Measurements from ENCODE around the gene METTL23.

The METTL23 gene

GRCh38 chr17:76775021-76775600 is 48.5 kb downstream of the METTL23 start:
- DNase-seq = no peak

DNA sequence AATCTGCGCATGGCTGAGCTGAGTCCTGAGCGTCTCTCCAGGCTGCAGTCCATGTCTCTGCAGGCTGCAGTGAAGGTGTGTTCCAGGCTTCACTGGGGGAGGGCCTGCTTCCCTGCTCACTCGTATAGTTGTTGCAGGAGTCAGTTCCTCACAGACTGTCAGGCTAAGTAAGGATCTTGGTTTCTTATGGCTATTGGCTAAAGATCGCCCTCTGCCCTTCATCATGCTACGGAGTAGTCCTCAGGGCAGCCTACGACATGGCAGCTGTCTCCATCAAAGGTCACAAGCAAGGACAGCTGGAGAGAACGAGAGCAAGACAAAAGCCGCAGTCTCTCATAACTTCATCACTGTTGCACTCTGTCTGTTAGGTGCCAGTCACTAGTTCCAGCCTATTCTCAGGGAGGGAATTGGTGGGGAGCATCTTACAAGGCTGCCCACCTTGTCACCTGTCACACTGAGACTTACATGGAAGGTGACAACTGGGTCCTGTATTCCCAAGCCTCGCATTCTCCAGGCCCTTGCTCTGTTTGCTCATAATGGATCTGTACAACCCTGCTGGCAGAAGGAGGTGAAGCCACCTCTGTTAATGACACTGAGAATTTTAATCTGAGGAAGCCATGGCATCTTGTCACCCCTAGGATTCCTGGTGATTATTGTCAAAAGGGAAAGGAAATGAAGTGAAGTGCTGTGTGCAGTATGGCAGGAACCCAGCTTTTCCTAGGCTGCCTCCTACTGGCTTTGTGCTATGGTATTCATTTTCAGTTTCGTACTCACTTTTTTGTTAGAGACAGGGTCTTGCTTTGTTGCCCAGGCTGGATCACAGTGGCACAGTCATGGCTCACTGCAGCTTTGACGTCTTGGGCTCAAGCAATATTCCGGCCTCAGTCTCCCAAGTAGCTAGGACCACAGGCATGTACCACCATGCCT is 54.7 kb downstream of the METTL23 start:
- no peak for DNase-seq

DNA sequence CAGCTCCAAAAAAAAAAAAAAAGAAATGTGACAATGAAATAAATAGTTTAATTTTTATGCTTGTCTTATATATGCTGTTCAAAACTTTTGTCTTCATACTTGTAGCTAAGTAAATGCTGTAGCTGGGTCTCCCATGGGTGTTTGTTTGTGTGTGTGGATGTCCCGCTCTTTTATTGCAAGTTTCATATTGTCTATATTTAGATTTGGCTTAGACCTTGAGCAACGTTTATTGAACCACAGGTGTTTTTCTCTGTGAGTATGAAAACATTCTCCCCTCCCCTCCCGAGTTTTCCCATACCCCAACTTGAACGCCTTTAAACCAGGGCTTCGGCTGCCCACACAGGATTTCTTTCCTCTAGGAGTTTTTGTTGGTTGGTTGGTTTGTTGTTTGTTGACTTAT is 56.5 kb downstream of the METTL23 start:
- DNase-seq = no peak
